PC-3 (cell line): ENCODE data around the gene POSTN. TPM values are rescaled to one million over a fixed set of nuclear protein-coding genes. Genes with fewer than 3 reads are reported as not detected.

Experiments
- ATAC-seq: fragments of 200-7000 bp; cut with Tn5 transposase; 2 replicates; pipeline ENCODE4 v1.9.1; 2020; ENCODE audit warnings: mild to moderate bottlenecking, moderate library complexity
- BruUV-seq: library from RNA; stranded (reverse); fragments of 400-500 nt; replicated peaks from 2 replicates; lab custom pipeline; 2021; lab: Mats Ljungman, UMichigan
- CTCF ChIA-PET: fragments of 300-600 bp; sonication (Branson Sonifier 250); formaldehyde crosslinking; loops from one replicate; lab custom pipeline; 2022; ENCODE audit warnings: antibody characterized with exemption; lab: Charles Lee
- POLR2A ChIA-PET: fragments of 300-600 bp; sonication (Branson Sonifier 250); formaldehyde crosslinking; loops from one replicate; lab custom pipeline; 2022; ENCODE audit warnings: antibody characterized with exemption; ENCODE audit not compliant: unreplicated experiment; lab: Charles Lee
- DNase-seq: peaks from one replicate; pipeline ENCODE4 v3.0.0-alpha.2; 2015
- H2AFZ ChIP-seq: fragments of 300-600 bp; sonication (generic); 2 replicates; pipeline ENCODE4 v1.6.0; 2016; ENCODE audit warnings: antibody characterized with exemption, low read length
- H3F3A ChIP-seq: fragments of 300-600 bp; sonication (generic); one replicate; pipeline ENCODE4 v1.6.0; 2017; ENCODE audit warnings: antibody characterized with exemption, low read length, control low read depth, mild to moderate bottlenecking; ENCODE audit not compliant: unreplicated experiment
- H3K27ac ChIP-seq: fragments of 300-600 bp; sonication (generic); 2 replicates; pipeline ENCODE4 v1.5.1; 2016; ENCODE audit warnings: mild to moderate bottlenecking, low read length
- H3K27me3 ChIP-seq: fragments of 300-600 bp; sonication (generic); 2 replicates; pipeline ENCODE4 v1.6.1; 2016; ENCODE audit warnings: low read length, mixed read lengths
- H3K36me3 ChIP-seq: fragments of 300-600 bp; sonication (generic); 2 replicates; pipeline ENCODE4 v1.6.1; 2016; ENCODE audit warnings: low read depth, mixed run types, low read length, mixed read lengths
- H3K4me1 ChIP-seq: fragments of 300-600 bp; sonication (generic); 2 replicates; pipeline ENCODE4 v1.5.1; 2016; ENCODE audit warnings: low read length; ENCODE audit not compliant: insufficient read depth
- H3K4me2 ChIP-seq: fragments of 300-600 bp; sonication (generic); 2 replicates; pipeline ENCODE4 v1.6.0; 2016; ENCODE audit warnings: low read length
- H3K4me3 ChIP-seq: fragments of 300-600 bp; sonication (generic); 2 replicates; pipeline ENCODE4 v1.5.1; 2016; ENCODE audit warnings: mild to moderate bottlenecking, low read length, mixed read lengths
- H3K79me2 ChIP-seq: fragments of 300-600 bp; sonication (generic); 2 replicates; pipeline ENCODE4 v1.6.1; 2017; ENCODE audit warnings: low read length, mixed read lengths
- H3K9ac ChIP-seq: fragments of 300-600 bp; sonication (generic); 2 replicates; pipeline ENCODE4 v1.6.0; 2016; ENCODE audit warnings: mild to moderate bottlenecking, low read length
- H3K9me2 ChIP-seq: fragments of 300-600 bp; sonication (generic); replicated peaks from 2 replicates; pipeline ENCODE4 v1.6.1; 2016; ENCODE audit warnings: mixed run types, low read length, mixed read lengths
- H3K9me3 ChIP-seq: fragments of 300-600 bp; sonication (generic); 2 replicates; pipeline ENCODE4 v1.6.1; 2016; ENCODE audit warnings: low read length, mixed read lengths
- H4K20me1 ChIP-seq: fragments of 300-600 bp; sonication (generic); 2 replicates; pipeline ENCODE4 v1.6.1; 2016; ENCODE audit warnings: low read length, mixed read lengths
- EZH2 ChIP-seq: fragments of 300-600 bp; sonication (generic); IDR thresholded peaks from one replicate; pipeline ENCODE4 v1.6.1; 2017; ENCODE audit warnings: antibody characterized with exemption, mild to moderate bottlenecking, low read length; ENCODE audit not compliant: unreplicated experiment
- EZH2phosphoT487 ChIP-seq: fragments of 300-600 bp; sonication (generic); IDR thresholded peaks from 2 replicates; pipeline ENCODE4 v1.6.1; 2018; ENCODE audit warnings: mild to moderate bottlenecking, antibody characterized with exemption, low read length, borderline replicate concordance
- intact Hi-C: fragments of 100-400 bp; cut with micrococcal nuclease; formaldehyde crosslinking; loops from 2 replicates; pipeline ENCODE4 v1.9.0; 2023
- total RNA-seq: library from RNA; depleted of rRNA; stranded (reverse); fragments of >200 nt; gene quantifications from 2 replicates; pipeline ENCODE4 v1.2.3, GENCODE V29; 2014
- TF ChIP-seq, protein P1 (sequence below): fragments of 300-600 bp; sonication (generic); conservative IDR thresholded peaks from 2 replicates; pipeline ENCODE4 v1.5.1; 2017; ENCODE audit warnings: antibody characterized with exemption, low read depth, mild to moderate bottlenecking, low read length

Gene POSTN
- total RNA-seq, 1 experiment from 2014 or later: not detected

DNA sequence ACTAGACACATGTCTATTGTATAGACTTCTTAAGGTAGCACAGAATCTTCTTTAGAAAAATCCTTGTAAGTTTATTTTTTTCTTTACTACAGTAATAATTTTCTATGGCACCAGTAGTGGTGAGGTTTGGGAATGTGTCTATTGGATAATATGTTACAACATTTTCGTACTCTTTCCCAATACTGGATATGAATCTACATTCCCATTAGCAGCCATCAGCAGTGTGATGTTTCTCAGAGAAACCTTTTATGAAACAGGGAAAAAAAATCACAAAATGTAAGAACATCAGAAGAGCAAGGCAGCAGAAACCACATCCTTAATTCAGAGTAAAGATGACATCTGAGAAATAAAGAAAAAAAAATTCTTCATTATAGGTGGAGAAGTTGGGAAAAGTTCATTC, 83.3 kb downstream of the POSTN start:
- Histone ChIP-seq H3F3A (no peaks in the 10 kb centered on the region), H3K27me3 (peaks cover 8% of the 10 kb centered on the region), H3K9ac (no peak overlapping the region), H3K79me2 (no peaks in the 10 kb centered on the region), H3K4me3 (no peak overlapping the region), H4K20me1 (no peaks in the 10 kb centered on the region), H3K4me1 (no peaks in the 10 kb centered on the region), H3K9me2 (no peaks in the 10 kb centered on the region), H3K9me3 (no peaks in the 10 kb centered on the region), H2AFZ (no peak overlapping the region), H3K4me2 (no peak overlapping the region), H3K27ac (no peak overlapping the region), H3K36me3 (no peaks in the 10 kb centered on the region)
- ChIA-PET CTCF (no interaction called here), POLR2A (no interaction called here)
- DNase-seq (no peak), ATAC-seq (no peak)
- intact Hi-C loops: no loop called here
- BruUV-seq: no TSS peak
- TF ChIP-seq EZH2 (no peak), EZH2phosphoT487 (no peak)
- TF ChIP-seq, protein P1, sequence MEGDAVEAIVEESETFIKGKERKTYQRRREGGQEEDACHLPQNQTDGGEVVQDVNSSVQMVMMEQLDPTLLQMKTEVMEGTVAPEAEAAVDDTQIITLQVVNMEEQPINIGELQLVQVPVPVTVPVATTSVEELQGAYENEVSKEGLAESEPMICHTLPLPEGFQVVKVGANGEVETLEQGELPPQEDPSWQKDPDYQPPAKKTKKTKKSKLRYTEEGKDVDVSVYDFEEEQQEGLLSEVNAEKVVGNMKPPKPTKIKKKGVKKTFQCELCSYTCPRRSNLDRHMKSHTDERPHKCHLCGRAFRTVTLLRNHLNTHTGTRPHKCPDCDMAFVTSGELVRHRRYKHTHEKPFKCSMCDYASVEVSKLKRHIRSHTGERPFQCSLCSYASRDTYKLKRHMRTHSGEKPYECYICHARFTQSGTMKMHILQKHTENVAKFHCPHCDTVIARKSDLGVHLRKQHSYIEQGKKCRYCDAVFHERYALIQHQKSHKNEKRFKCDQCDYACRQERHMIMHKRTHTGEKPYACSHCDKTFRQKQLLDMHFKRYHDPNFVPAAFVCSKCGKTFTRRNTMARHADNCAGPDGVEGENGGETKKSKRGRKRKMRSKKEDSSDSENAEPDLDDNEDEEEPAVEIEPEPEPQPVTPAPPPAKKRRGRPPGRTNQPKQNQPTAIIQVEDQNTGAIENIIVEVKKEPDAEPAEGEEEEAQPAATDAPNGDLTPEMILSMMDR: no peak
